Right forelimb (tissue), 1 donor: ENCODE measurements around the gene CCDC102B.
"Not testable (repeated sequence)": the region's sequence is repeated elsewhere in the genome, so short reads cannot be mapped to it uniquely, and the experiment has no call there.

Experiments
- DNase-seq: peaks from one replicate; pipeline ENCODE4 v3.0.0-alpha.2; 2018

The CCDC102B gene

GRCh38 chr18:68983126-68983525, 185.2 kb downstream of the CCDC102B start:
- no peak for DNase-seq

GRCh38 chr18:68984342-68984741, 186.5 kb downstream of the CCDC102B start:
- DNase-seq, result no peak

GRCh38 chr18:68985172-68985820, 187.4 kb downstream of the CCDC102B start:
- DNase-seq, result no peak

GRCh38 chr18:68991286-68991685, 193.4 kb downstream of the CCDC102B start:
- DNase-seq, result no peak

- DNase-seq, result no peak
These were observed 195.0 kb downstream of the CCDC102B start for GRCh38 chr18:68992719-68993482.

GRCh38 chr18:68995675-68996074, 197.8 kb downstream of the CCDC102B start:
- DNase-seq, result no peak

GRCh38 chr18:68997845-68998244, 200.0 kb downstream of the CCDC102B start:
- no peak for DNase-seq

GRCh38 chr18:69000366-69000765, 202.5 kb downstream of the CCDC102B start:
- DNase-seq, result no peak

GRCh38 chr18:69002233-69002632, 204.4 kb downstream of the CCDC102B start:
- no peak for DNase-seq

- not testable (repeated sequence) for DNase-seq
These were observed 208.3 kb downstream of the CCDC102B start for GRCh38 chr18:69006212-69006611.

GRCh38 chr18:69008538-69008937, 210.7 kb downstream of the CCDC102B start:
- DNase-seq, result no peak

GRCh38 chr18:69021211-69021805, 223.4 kb downstream of the CCDC102B start:
- DNase-seq, result no peak

GRCh38 chr18:69022426-69022825, 224.5 kb downstream of the CCDC102B start:
- no peak for DNase-seq

GRCh38 chr18:69031571-69031970, 233.7 kb downstream of the CCDC102B start:
- DNase-seq, result no peak

- DNase-seq, result no peak
These were observed 234.1 kb downstream of the CCDC102B start for GRCh38 chr18:69032009-69032408.

- no peak for DNase-seq
These were observed 237.9 kb downstream of the CCDC102B start for GRCh38 chr18:69035756-69036155.

GRCh38 chr18:69044215-69044614, 246.3 kb downstream of the CCDC102B start:
- DNase-seq, result no peak

GRCh38 chr18:69064063-69064462, 266.2 kb downstream of the CCDC102B start:
- DNase-seq, result no peak

- DNase-seq, result no peak
These were observed 269.2 kb downstream of the CCDC102B start for GRCh38 chr18:69067048-69067447.

GRCh38 chr18:69071680-69072079, 273.8 kb downstream of the CCDC102B start:
- no peak for DNase-seq

GRCh38 chr18:69081846-69082245, 284.0 kb downstream of the CCDC102B start:
- DNase-seq, result no peak

GRCh38 chr18:69082499-69082898, 284.6 kb downstream of the CCDC102B start:
- no peak for DNase-seq

GRCh38 chr18:69085951-69086350, 288.1 kb downstream of the CCDC102B start:
- DNase-seq, result no peak

- no peak for DNase-seq
These were observed 291.1 kb downstream of the CCDC102B start for GRCh38 chr18:69088973-69089372.
